OCI-M1 (cell line): ENCODE data around the gene NPC1.

ENCODE experiments used
- DNase-seq: peaks from one replicate; lab custom pipeline; 2025; lab: John Stamatoyannopoulos, UW

The NPC1 gene

GRCh38 chr18:23487738-23488570 lies 98.4 kb downstream of the NPC1 start:
- peak; percentile 85 for DNase-seq

GRCh38 chr18:23485386-23485785 lies 100.9 kb downstream of the NPC1 start:
- DNase-seq, result no peak

- no peak for DNase-seq
Measured at GRCh38 chr18:23484561-23485182, 101.6 kb downstream of the NPC1 start.
